ENCODE measurements around the gene RETREG1.

DNA sequence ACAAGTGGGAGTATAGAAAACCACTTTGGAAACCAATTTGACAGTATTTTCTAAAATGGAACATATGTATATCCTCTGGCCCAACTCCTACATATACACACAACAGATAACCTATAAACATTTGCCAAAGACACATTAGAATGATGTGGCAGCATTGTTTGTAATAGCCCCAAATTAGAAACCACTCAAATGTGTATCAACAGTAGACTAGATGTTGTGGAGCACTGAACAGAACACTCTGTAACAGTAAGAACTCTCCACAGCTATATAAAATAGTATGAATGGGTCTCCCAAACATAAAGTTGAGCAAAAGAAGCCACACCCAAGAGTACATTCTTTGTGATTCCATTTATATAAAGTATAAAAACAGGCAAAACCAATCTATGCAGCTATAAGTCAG lies 157.3 kb downstream of the RETREG1 start:
- TF ChIP-seq POLR2A (IDR thresholded peaks at IDR 0.05) (no peak), POLR2AphosphoS5 (IDR thresholded peaks at IDR 0.05) (no peak)
- TF ChIP-seq, protein P1, sequence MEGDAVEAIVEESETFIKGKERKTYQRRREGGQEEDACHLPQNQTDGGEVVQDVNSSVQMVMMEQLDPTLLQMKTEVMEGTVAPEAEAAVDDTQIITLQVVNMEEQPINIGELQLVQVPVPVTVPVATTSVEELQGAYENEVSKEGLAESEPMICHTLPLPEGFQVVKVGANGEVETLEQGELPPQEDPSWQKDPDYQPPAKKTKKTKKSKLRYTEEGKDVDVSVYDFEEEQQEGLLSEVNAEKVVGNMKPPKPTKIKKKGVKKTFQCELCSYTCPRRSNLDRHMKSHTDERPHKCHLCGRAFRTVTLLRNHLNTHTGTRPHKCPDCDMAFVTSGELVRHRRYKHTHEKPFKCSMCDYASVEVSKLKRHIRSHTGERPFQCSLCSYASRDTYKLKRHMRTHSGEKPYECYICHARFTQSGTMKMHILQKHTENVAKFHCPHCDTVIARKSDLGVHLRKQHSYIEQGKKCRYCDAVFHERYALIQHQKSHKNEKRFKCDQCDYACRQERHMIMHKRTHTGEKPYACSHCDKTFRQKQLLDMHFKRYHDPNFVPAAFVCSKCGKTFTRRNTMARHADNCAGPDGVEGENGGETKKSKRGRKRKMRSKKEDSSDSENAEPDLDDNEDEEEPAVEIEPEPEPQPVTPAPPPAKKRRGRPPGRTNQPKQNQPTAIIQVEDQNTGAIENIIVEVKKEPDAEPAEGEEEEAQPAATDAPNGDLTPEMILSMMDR (IDR thresholded peaks at IDR 0.05) = no peak
